Uterus (tissue), 4 donors: ENCODE results near the gene DNAJC5G. TPM values are rescaled to one million over a fixed set of nuclear protein-coding genes. Genes with fewer than 3 reads are reported as not detected.

Source experiments
- DNase-seq, 2 donors: peaks; one replicate each; pipeline ENCODE4 v3.0.0-alpha.2; 2019 to 2020
- H3K27ac ChIP-seq, 2 donors: fragments of 200-600 bp; sonication (generic); 1 replicate in 1 of 2; 2 replicates in 1 of 2; pipeline ENCODE4 v1.5.1; 2016 to 2018
- H3K27me3 ChIP-seq, 2 donors: fragments of 200-600 bp; sonication (generic); one replicate each; pipeline ENCODE4 v1.5.1; 2018 to 2019; ENCODE audit warnings: control low read depth in 1 of 2
- H3K36me3 ChIP-seq, 2 donors: fragments of 200-600 bp; sonication (generic); one replicate each; pipeline ENCODE4 v1.5.1; 2019; ENCODE audit warnings: control low read depth in 1 of 2
- H3K4me1 ChIP-seq, 2 donors: fragments of 200-600 bp; sonication (generic); one replicate each; pipeline ENCODE4 v1.5.1; 2018 to 2019; ENCODE audit warnings: control low read depth in 1 of 2
- H3K4me3 ChIP-seq, 2 donors: fragments of 200-600 bp; sonication (generic); 1 replicate in 1 of 2; 2 replicates in 1 of 2; pipeline ENCODE4 v1.5.1; 2018 to 2019; ENCODE audit warnings: mild to moderate bottlenecking in 1 of 2
- H3K9me3 ChIP-seq, 2 donors: fragments of 200-600 bp; sonication (generic); one replicate each; pipeline ENCODE4 v1.5.1; 2019; ENCODE audit warnings: control low read depth in 1 of 2
- POLR2A ChIP-seq, 2 donors: fragments of 450-650 bp; IDR thresholded peaks; one replicate each; pipeline ENCODE4 v1.6.1; 2016; ENCODE audit warnings: antibody characterized with exemption in 2 of 2, mild to moderate bottlenecking in 1 of 2, moderate library complexity in 1 of 2
- intact Hi-C: fragments of 100-400 bp; cut with DNase I; formaldehyde crosslinking; loops from one replicate; pipeline ENCODE4 v1.15.1; 2023; ENCODE audit warnings: low total_unique reads
- total RNA-seq, 4 donors: library from RNA; depleted of rRNA in 3 of 4; stranded (reverse); fragments of >200 nt in 3 of 4; gene quantifications; one replicate each; pipeline versions ENCODE4 v1.1.0 to v1.2.4, GENCODE V29; 2014 to 2023
- TF ChIP-seq, protein P1 (sequence below), 4 experiments: fragments of 200-600 bp in 2 of 4; fragments of 450-650 bp in 2 of 4; sonication (generic) in 2 of 4; IDR thresholded peaks; one replicate each; pipeline ENCODE4 v1.5.1; 2016 to 2019; ENCODE audit warnings: antibody characterized with exemption in 4 of 4, mild to moderate bottlenecking in 2 of 4, moderate library complexity in 1 of 4
- donor health status: DM: yes; HTN: yes; CAD: no.

The DNAJC5G gene
- total RNA-seq, 4 donors from 2014 or later, result 0.77 to 3.9 (median 1.5) TPM; not detected in 1

GRCh38 chr2:27288610-27289009, 13.4 kb downstream of the DNAJC5G start:
- H3K9me3 ChIP-seq, result no peaks in the 10 kb centered on the region
- no peak for DNase-seq

GRCh38 chr2:27290549-27290948, 15.3 kb downstream of the DNAJC5G start:
- H3K4me3 ChIP-seq, result no peak overlapping the region
- no peaks in the 10 kb centered on the region for H3K36me3 ChIP-seq
- intact Hi-C loops, result no loop called here

More at GRCh38 chr2:27288610-27289009, 13.4 kb downstream of the DNAJC5G start:
- Histone ChIP-seq H3K27ac (peak overlapping the region in 1 of 2 donors; percentile 71), H3K4me3 (no peak overlapping the region), H3K4me1 (no peaks in the 10 kb centered on the region), H3K27me3 (no peaks in the 10 kb centered on the region), H3K36me3 (no peaks in the 10 kb centered on the region)
- TF ChIP-seq, protein P1, sequence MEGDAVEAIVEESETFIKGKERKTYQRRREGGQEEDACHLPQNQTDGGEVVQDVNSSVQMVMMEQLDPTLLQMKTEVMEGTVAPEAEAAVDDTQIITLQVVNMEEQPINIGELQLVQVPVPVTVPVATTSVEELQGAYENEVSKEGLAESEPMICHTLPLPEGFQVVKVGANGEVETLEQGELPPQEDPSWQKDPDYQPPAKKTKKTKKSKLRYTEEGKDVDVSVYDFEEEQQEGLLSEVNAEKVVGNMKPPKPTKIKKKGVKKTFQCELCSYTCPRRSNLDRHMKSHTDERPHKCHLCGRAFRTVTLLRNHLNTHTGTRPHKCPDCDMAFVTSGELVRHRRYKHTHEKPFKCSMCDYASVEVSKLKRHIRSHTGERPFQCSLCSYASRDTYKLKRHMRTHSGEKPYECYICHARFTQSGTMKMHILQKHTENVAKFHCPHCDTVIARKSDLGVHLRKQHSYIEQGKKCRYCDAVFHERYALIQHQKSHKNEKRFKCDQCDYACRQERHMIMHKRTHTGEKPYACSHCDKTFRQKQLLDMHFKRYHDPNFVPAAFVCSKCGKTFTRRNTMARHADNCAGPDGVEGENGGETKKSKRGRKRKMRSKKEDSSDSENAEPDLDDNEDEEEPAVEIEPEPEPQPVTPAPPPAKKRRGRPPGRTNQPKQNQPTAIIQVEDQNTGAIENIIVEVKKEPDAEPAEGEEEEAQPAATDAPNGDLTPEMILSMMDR (IDR thresholded peaks at IDR 0.05), result no peak
- TF ChIP-seq POLR2A (IDR thresholded peaks at IDR 0.05), result no peak
- intact Hi-C loops, result loop anchor here (10.0 kb wide), 1 partner anchor 184 kb away; no protein-coding TSS in a partner anchor

GRCh38 chr2:27291865-27292264, 16.6 kb downstream of the DNAJC5G start:
- TF ChIP-seq, protein P1 (IDR thresholded peaks at IDR 0.05), result no peak
- TF ChIP-seq POLR2A (IDR thresholded peaks at IDR 0.05), result no peak
- Histone ChIP-seq H3K9me3 (no peaks in the 10 kb centered on the region), H3K4me1 (no peaks in the 10 kb centered on the region), H3K27me3 (no peaks in the 10 kb centered on the region), H3K27ac (no peak overlapping the region), H3K4me3 (no peak overlapping the region), H3K36me3 (no peaks in the 10 kb centered on the region)
- intact Hi-C loops, result no loop called here
- DNase-seq, result no peak

More at GRCh38 chr2:27290549-27290948, 15.3 kb downstream of the DNAJC5G start:
- H3K4me1 ChIP-seq, result no peaks in the 10 kb centered on the region
- H3K27ac ChIP-seq, result no peak overlapping the region
- TF ChIP-seq POLR2A (IDR thresholded peaks at IDR 0.05), result no peak
- H3K27me3 ChIP-seq, result no peaks in the 10 kb centered on the region
- no peak for DNase-seq
- H3K9me3 ChIP-seq, result no peaks in the 10 kb centered on the region

DNA sequence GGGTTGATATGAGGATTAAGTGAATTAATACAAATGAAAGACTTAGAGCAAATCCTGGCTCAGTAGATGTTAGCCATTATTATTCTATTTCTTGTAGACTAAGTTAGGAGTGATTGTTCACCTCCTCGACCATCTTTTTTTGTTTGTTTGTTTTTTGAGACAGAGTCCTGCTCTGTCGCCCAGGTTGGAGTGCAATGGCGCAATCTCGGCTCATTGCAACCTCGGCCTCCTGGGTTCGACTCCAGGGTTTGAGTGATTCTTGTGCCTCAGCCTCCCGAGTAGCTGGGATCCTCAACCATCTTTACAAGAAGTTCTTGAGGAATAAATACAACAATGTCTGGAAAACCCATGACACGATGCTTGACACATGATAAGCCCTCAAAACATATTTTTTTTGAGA, 19.7 kb downstream of the DNAJC5G start:
- H3K36me3 ChIP-seq, result no peaks in the 10 kb centered on the region
- no peak overlapping the region for H3K27ac ChIP-seq
- intact Hi-C loops, result no loop called here
- H3K4me3 ChIP-seq, result no peak overlapping the region
- TF ChIP-seq, protein P1 (IDR thresholded peaks at IDR 0.05), result no peak
- no peak for TF ChIP-seq POLR2A (IDR thresholded peaks at IDR 0.05)
- no peaks in the 10 kb centered on the region for H3K4me1 ChIP-seq
- H3K9me3 ChIP-seq, result no peaks in the 10 kb centered on the region
- no peak for DNase-seq
- H3K27me3 ChIP-seq, result no peaks in the 10 kb centered on the region

- no peaks in the 10 kb centered on the region for H3K4me1 ChIP-seq
- no peaks in the 10 kb centered on the region for H3K36me3 ChIP-seq
- no peak overlapping the region for H3K4me3 ChIP-seq
- intact Hi-C loops, result no loop called here
- no peaks in the 10 kb centered on the region for H3K27me3 ChIP-seq
- DNase-seq, result no peak
- TF ChIP-seq POLR2A (IDR thresholded peaks at IDR 0.05), result no peak
- TF ChIP-seq, protein P1 (IDR thresholded peaks at IDR 0.05), result no peak
- no peak overlapping the region for H3K27ac ChIP-seq
- no peaks in the 10 kb centered on the region for H3K9me3 ChIP-seq
Observed at GRCh38 chr2:27296481-27296880, 21.2 kb downstream of the DNAJC5G start.

- H3K4me1 ChIP-seq, result no peaks in the 10 kb centered on the region
- TF ChIP-seq, protein P1 (IDR thresholded peaks at IDR 0.05), result no peak
- TF ChIP-seq POLR2A (IDR thresholded peaks at IDR 0.05), result no peak
- no peak for DNase-seq
- H3K27me3 ChIP-seq, result no peaks in the 10 kb centered on the region
- no peak overlapping the region for H3K4me3 ChIP-seq
- H3K27ac ChIP-seq, result no peak overlapping the region
- intact Hi-C loops, result no loop called here
- no peaks in the 10 kb centered on the region for H3K9me3 ChIP-seq
- no peaks in the 10 kb centered on the region for H3K36me3 ChIP-seq
Observed at GRCh38 chr2:27297195-27297594, 22.0 kb downstream of the DNAJC5G start.
